K562 (cell line): ENCODE data around the gene TMF1. TPM values are rescaled to one million over a fixed set of nuclear protein-coding genes. Genes with fewer than 3 reads are reported as not detected.

ENCODE experiments used
- ATAC-seq: fragments of 200-7000 bp; cut with Tn5 transposase; 3 replicates; pipeline ENCODE4 v1.9.1; 2020; ENCODE audit warnings: moderate library complexity
- BruUV-seq: library from RNA; stranded (reverse); fragments of 400-500 nt; replicated peaks from 2 replicates; lab custom pipeline; 2021; lab: Mats Ljungman, UMichigan
- CTCF ChIA-PET: fragments of 300-600 bp; formaldehyde crosslinking; extraction: SDS; loops from one replicate; lab custom pipeline; 2021; ENCODE audit warnings: low intra/inter-chr PET ratio; lab: Yijun Ruan, JAX
- POLR2A ChIA-PET: fragments of 300-600, 350-650 bp; sonication (Branson Sonifier 250); formaldehyde crosslinking; extraction: SDS; loops from one replicate; lab custom pipeline; 2021; ENCODE audit warnings: antibody characterized with exemption, inconsistent platforms; lab: Yijun Ruan, JAX
- DNase-seq, 4 experiments: peaks; one replicate each; pipeline versions ENCODE4 v3.0.0 to v3.0.0-alpha.2; 2011 to 2018; ENCODE audit warnings: low spot score in 3 of 4, mixed read lengths in 3 of 4; ENCODE audit errors: extremely low read depth in 1 of 4
- FAIRE-seq: peaks from 2 replicates; lab custom pipeline; 2011; peaks lifted over from hg19 to GRCh38; lab: Jason Lieb, UNC
- H2AFZ ChIP-seq: 2 replicates; pipeline ENCODE4 v1.6.0; 2011; ENCODE audit warnings: low read depth, low read length, control low read depth, inconsistent platforms
- H3K27ac ChIP-seq: fragments of 200-600 bp; 3 replicates; pipeline ENCODE4 v1.8.0; 2011; ENCODE audit warnings: low read depth, mild to moderate bottlenecking, control low read depth, inconsistent platforms, low read length, moderate library complexity, mixed read lengths; ENCODE audit errors: extremely low read depth
- H3K27me3 ChIP-seq, 2 experiments: fragments of 300-600 bp in 1 of 2; 2 replicates in 1 of 2; 3 replicates in 1 of 2; pipeline versions ENCODE4 v1.6.0 to v1.8.0; 2011; ENCODE audit warnings: inconsistent platforms in 2 of 2, low read length in 2 of 2, mild to moderate bottlenecking in 1 of 2, mixed read lengths in 1 of 2, moderate library complexity in 1 of 2; ENCODE audit not compliant: control insufficient read depth in 2 of 2, insufficient read depth in 2 of 2
- H3K36me3 ChIP-seq: fragments of 300-600 bp; 3 replicates; pipeline ENCODE4 v1.8.0; 2011; ENCODE audit warnings: mild to moderate bottlenecking, low read length, inconsistent platforms; ENCODE audit not compliant: control insufficient read depth, insufficient read depth
- H3K4me1 ChIP-seq, 2 experiments: fragments of 200-600 bp in 1 of 2; replicated peaks in 1 of 2; 2 replicates in 1 of 2; 3 replicates in 1 of 2; pipeline versions ENCODE4 v1.5.1 to v1.8.0; 2011; ENCODE audit warnings: inconsistent platforms in 2 of 2, low read length in 2 of 2, mild to moderate bottlenecking in 1 of 2, mixed read lengths in 1 of 2, moderate library complexity in 1 of 2; ENCODE audit not compliant: control insufficient read depth in 2 of 2, insufficient read depth in 2 of 2
- H3K4me2 ChIP-seq: 2 replicates; pipeline ENCODE4 v1.6.1; 2011; ENCODE audit warnings: low read length, control low read depth, inconsistent platforms, mixed read lengths; ENCODE audit not compliant: insufficient read depth
- H3K4me3 ChIP-seq: fragments of 200-600 bp; sonication (generic), shearing (Covaris generic); 2 replicates; pipeline ENCODE4 v1.5.1; 2016; ENCODE audit warnings: control low read depth, inconsistent platforms
- H3K79me2 ChIP-seq: fragments of 200-600 bp; 3 replicates; pipeline ENCODE4 v1.8.0; 2011; ENCODE audit warnings: low read length, inconsistent platforms; ENCODE audit not compliant: control insufficient read depth, insufficient read depth
- H3K9ac ChIP-seq, 2 experiments: 2 replicates each; pipeline versions ENCODE4 v1.6.0 to v1.6.1; 2011; ENCODE audit warnings: low read depth in 2 of 2, low read length in 2 of 2, control low read depth in 1 of 2, inconsistent platforms in 1 of 2, mild to moderate bottlenecking in 1 of 2, mixed read lengths in 1 of 2; ENCODE audit not compliant: insufficient read depth in 1 of 2
- H3K9me1 ChIP-seq: one replicate; pipeline ENCODE4 v1.6.0; 2011; ENCODE audit warnings: inconsistent platforms, mild to moderate bottlenecking, low read length, moderate library complexity; ENCODE audit not compliant: control insufficient read depth, insufficient read depth
- H3K9me3 ChIP-seq: replicated peaks from 2 replicates; pipeline ENCODE4 v1.5.1; 2011; ENCODE audit warnings: low read depth, low read length, inconsistent platforms; ENCODE audit not compliant: control insufficient read depth, insufficient read depth
- H4K20me1 ChIP-seq: replicated peaks from 2 replicates; pipeline ENCODE4 v1.6.1; 2011; ENCODE audit warnings: low read length, inconsistent platforms, mixed read lengths; ENCODE audit not compliant: control insufficient read depth, insufficient read depth
- BMI1 ChIP-seq: fragments of 150-350 bp; IDR thresholded peaks from 2 replicates; pipeline ENCODE4 v1.6.1; 2014; ENCODE audit warnings: low read length
- CCAR2 ChIP-seq: fragments of 200-400 bp; formaldehyde crosslinking; IDR thresholded peaks from 2 replicates; pipeline ENCODE4 v1.6.1; 2017; ENCODE audit warnings: mild to moderate bottlenecking, low read depth, low read length
- ELK1 ChIP-seq: sonication (generic); formaldehyde crosslinking; IDR thresholded peaks from 2 replicates; pipeline ENCODE4 v1.8.1; 2022; ENCODE audit warnings: missing genetic modification reagents
- FOSL1 ChIP-seq: fragments of 200-800 bp; sonication (Bioruptor generic); conservative IDR thresholded peaks from 2 replicates; pipeline ENCODE4 v1.6.1; 2016; ENCODE audit warnings: missing genetic modification characterization, missing compliant biosample characterization
- FOXA1 ChIP-seq: fragments of 450-650 bp; IDR thresholded peaks from 2 replicates; pipeline ENCODE4 v1.6.1; 2016; ENCODE audit warnings: mild to moderate bottlenecking, borderline replicate concordance
- FOXK2 ChIP-seq, 2 experiments: fragments of 450-650 bp; IDR thresholded peaks in 1 of 2; conservative IDR thresholded peaks in 1 of 2; 2 replicates each; pipeline ENCODE4 v1.6.1; 2016; ENCODE audit warnings: low read depth in 2 of 2, mild to moderate bottlenecking in 1 of 2
- HDGF ChIP-seq: fragments of 450-650 bp; IDR thresholded peaks from 2 replicates; pipeline ENCODE4 v1.6.1; 2016
- HEY1 ChIP-seq: fragments of 250-450 bp; sonication (Bioruptor Pico); IDR thresholded peaks from 2 replicates; pipeline ENCODE4 v1.5.0; 2020; ENCODE audit warnings: mild to moderate bottlenecking, moderate library complexity, borderline replicate concordance
- JUND ChIP-seq, 2 experiments: IDR thresholded peaks; 2 replicates in 1 of 2; 3 replicates in 1 of 2; pipeline ENCODE4 v1.6.1; 2011; ENCODE audit warnings: borderline replicate concordance in 2 of 2, low read depth in 2 of 2, low read length in 2 of 2, improper control_type of control experiment in 1 of 2, missing biosample characterization in 1 of 2, missing genetic modification characterization in 1 of 2, missing genetic modification reagents in 1 of 2
- MXI1 ChIP-seq: IDR thresholded peaks from 2 replicates; pipeline ENCODE4 v1.6.1; 2011; ENCODE audit warnings: low read depth, mild to moderate bottlenecking, improper control_type of control experiment, low read length
- NCOA2 ChIP-seq, 2 experiments: fragments of 450-650 bp; IDR thresholded peaks; 2 replicates each; pipeline ENCODE4 v1.6.1; 2018; ENCODE audit warnings: mild to moderate bottlenecking in 2 of 2, moderate library complexity in 1 of 2; ENCODE audit not compliant: partially characterized antibody in 2 of 2
- NONO ChIP-seq, 2 experiments: fragments of 200-400 bp in 1 of 2; fragments of 450-650 bp in 1 of 2; formaldehyde crosslinking in 1 of 2; IDR thresholded peaks; 2 replicates each; pipeline ENCODE4 v1.6.1; 2017; ENCODE audit warnings: low read depth in 2 of 2, mild to moderate bottlenecking in 2 of 2, moderate library complexity in 2 of 2, low read length in 1 of 2
- ZNF197 ChIP-seq: fragments of 200-800 bp; sonication (Bioruptor generic); IDR thresholded peaks from 2 replicates; pipeline ENCODE4 v1.6.1; 2016; ENCODE audit warnings: low read depth, missing genetic modification characterization, missing compliant biosample characterization
- ZNF75A ChIP-seq: fragments of 450-650 bp; formaldehyde crosslinking; IDR thresholded peaks from 2 replicates; pipeline ENCODE4 v1.4.0; 2020; ENCODE audit warnings: mild to moderate bottlenecking
- WGBS: fragments of 100-300 bp; shearing (Covaris generic); methylation state at CpG from one replicate; pipeline ENCODE4 v1.1.6; 2016; ENCODE audit warnings: low coverage, mixed read lengths; ENCODE audit not compliant: insufficient coverage; ENCODE audit errors: missing lambda C conversion rate; 5-methylcytosine and 5-hydroxymethylcytosine counted together
- in situ Hi-C: fragments of 300-500 bp; cut with MboI; formaldehyde crosslinking; loops from 4 replicates; pipeline ENCODE4 v1.15.0; 2018; ENCODE audit warnings: inconsistent platforms, mixed read lengths
- intact Hi-C: fragments of 100-400 bp; cut with micrococcal nuclease; formaldehyde crosslinking; loops from 2 replicates; pipeline ENCODE4 v1.14.2; 2022
- polyA plus RNA-seq, 8 experiments: library from polyadenylated mRNA; depleted of rRNA in 4 of 8; stranded (reverse) in 5 of 8; unstranded in 3 of 8; fragments of >200 nt; fragmentation: Nextera tagmentation in 2 of 8; fragmentation: Illumina TruSeq in 1 of 8; extraction: Ambion mirVana in 2 of 8; extraction: Trizol in 1 of 8; gene quantifications; 2 replicates each; pipeline versions ENCODE4 v1.2.1 to v1.2.3, GENCODE V29; 2011 to 2014; ENCODE audit warnings: inconsistent platforms in 1 of 8, missing spikeins in 1 of 8
- total RNA-seq, 7 experiments: library from RNA; depleted of rRNA in 6 of 7; stranded (reverse); fragments of >200 nt in 6 of 7; fragmentation: Illumina TruSeq in 2 of 7; extraction: Trizol in 2 of 7; gene quantifications; 2 replicates each; pipeline versions ENCODE4 v1.2.1 to v1.2.3, GENCODE V29; 2011 to 2021; ENCODE audit warnings: low replicate concordance in 1 of 7
- TF ChIP-seq, protein P1 (sequence below): sonication (generic); formaldehyde crosslinking; IDR thresholded peaks from 2 replicates; pipeline ENCODE4 v1.8.0; 2022; ENCODE audit warnings: mild to moderate bottlenecking, missing genetic modification reagents
- TF ChIP-seq, protein P2 (sequence below): fragments of 450-650 bp; IDR thresholded peaks from 2 replicates; pipeline ENCODE4 v1.6.1; 2018; ENCODE audit not compliant: partially characterized antibody

Gene TMF1
- total and polyA plus RNA-seq, 9 of the 15 experiments (the other 6 are each of a cell fraction or from before 2014, with no cell fraction given) = 3.1 to 13.9 (median 10.3) TPM

- no peak for TF ChIP-seq ELK1 (CRISPR knock-in tag)
- TF ChIP-seq, protein P1, sequence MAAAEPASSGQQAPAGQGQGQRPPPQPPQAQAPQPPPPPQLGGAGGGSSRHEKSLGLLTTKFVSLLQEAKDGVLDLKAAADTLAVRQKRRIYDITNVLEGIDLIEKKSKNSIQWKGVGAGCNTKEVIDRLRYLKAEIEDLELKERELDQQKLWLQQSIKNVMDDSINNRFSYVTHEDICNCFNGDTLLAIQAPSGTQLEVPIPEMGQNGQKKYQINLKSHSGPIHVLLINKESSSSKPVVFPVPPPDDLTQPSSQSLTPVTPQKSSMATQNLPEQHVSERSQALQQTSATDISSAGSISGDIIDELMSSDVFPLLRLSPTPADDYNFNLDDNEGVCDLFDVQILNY (CRISPR knock-in tag) = no peak
- TF ChIP-seq ZNF75A = no peak
- no peak for TF ChIP-seq HEY1 (CRISPR knock-in tag)
- no peak for TF ChIP-seq NONO (IDR thresholded peaks at IDR 0.05; ENCODE audit: low read depth in 2 of 2, low read length in 1 of 2)
- TF ChIP-seq CCAR2 = no peak
Measured at GRCh38 chr3:69090021-69090420, 37.9 kb upstream of the TMF1 start (continued).

GRCh38 chr3:69088063-69088462, 35.9 kb upstream of the TMF1 start:
- no peak overlapping the region for H3K4me2 ChIP-seq
- no peak overlapping the region for H2AFZ ChIP-seq
- H3K9me3 ChIP-seq = no peaks in the 10 kb centered on the region
- ChIA-PET CTCF (no interaction called here), POLR2A (interaction anchor here (0.6 kb wide), 1 partner anchor 704 kb away, joined by 3 read pairs; no protein-coding TSS in a partner anchor)
- in situ Hi-C loops (no loop called here), intact Hi-C loops (no loop called here)
- H3K4me3 ChIP-seq = no peak overlapping the region
- H4K20me1 ChIP-seq = no peaks in the 10 kb centered on the region
- no peak for TF ChIP-seq FOXA1
- TF ChIP-seq, protein P2, sequence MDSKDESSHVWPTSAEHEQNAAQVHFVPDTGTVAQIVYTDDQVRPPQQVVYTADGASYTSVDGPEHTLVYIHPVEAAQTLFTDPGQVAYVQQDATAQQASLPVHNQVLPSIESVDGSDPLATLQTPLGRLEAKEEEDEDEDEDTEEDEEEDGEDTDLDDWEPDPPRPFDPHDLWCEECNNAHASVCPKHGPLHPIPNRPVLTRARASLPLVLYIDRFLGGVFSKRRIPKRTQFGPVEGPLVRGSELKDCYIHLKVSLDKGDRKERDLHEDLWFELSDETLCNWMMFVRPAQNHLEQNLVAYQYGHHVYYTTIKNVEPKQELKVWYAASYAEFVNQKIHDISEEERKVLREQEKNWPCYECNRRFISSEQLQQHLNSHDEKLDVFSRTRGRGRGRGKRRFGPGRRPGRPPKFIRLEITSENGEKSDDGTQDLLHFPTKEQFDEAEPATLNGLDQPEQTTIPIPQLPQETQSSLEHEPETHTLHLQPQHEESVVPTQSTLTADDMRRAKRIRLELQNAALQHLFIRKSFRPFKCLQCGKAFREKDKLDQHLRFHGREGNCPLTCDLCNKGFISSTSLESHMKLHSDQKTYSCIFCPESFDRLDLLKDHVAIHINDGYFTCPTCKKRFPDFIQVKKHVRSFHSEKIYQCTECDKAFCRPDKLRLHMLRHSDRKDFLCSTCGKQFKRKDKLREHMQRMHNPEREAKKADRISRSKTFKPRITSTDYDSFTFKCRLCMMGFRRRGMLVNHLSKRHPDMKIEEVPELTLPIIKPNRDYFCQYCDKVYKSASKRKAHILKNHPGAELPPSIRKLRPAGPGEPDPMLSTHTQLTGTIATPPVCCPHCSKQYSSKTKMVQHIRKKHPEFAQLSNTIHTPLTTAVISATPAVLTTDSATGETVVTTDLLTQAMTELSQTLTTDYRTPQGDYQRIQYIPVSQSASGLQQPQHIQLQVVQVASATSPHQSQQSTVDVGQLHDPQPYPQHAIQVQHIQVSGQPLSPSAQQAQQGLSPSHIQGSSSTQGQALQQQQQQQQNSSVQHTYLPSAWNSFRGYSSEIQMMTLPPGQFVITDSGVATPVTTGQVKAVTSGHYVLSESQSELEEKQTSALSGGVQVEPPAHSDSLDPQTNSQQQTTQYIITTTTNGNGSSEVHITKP = peak; percentile 94
- TF ChIP-seq JUND (IDR thresholded peaks at IDR 0.05; ENCODE audit: borderline replicate concordance, low read depth, low read length) = 0 out of 2 replicates have a peak, but pooled peaks have one; percentile 11
- TF ChIP-seq JUND (tag; IDR thresholded peaks at IDR 0.05; ENCODE audit: borderline replicate concordance, low read depth, low read length) = no peak
- TF ChIP-seq FOSL1 (tag) = peak; percentile 32; the same call in 1 of the 2 replicates
- TF ChIP-seq BMI1 = no peak
- no peak for TF ChIP-seq HDGF
- no peak for TF ChIP-seq ZNF197 (CRISPR knock-in tag)
- peak in 1 of 2 experiments; percentile 37 for TF ChIP-seq NCOA2 (IDR thresholded peaks at IDR 0.05; ENCODE audit: partially characterized antibody in 2 of 2)
- no peak for TF ChIP-seq MXI1
- TF ChIP-seq FOXK2 (conservative IDR thresholded peaks at IDR 0.05 in 1 of 2, IDR thresholded peaks at IDR 0.05 in 1 of 2; ENCODE audit: low read depth in 2 of 2) = 0 out of 4 replicates have a peak, but pooled peaks of 1 of the 2 experiments have one; percentile 15
- no peaks in the 10 kb centered on the region for H3K9me1 ChIP-seq
- H3K27ac ChIP-seq = no peak overlapping the region
- H3K27me3 ChIP-seq = no peaks in the 10 kb centered on the region
- WGBS = 76% methylated on average over 2 of the region's 2 CpGs
- no peaks in the 10 kb centered on the region for H3K36me3 ChIP-seq
- DNase-seq = no peak
- no peak for FAIRE-seq
- no peak for ATAC-seq
- H3K4me1 ChIP-seq = peaks cover 14 to 21% of the 10 kb centered on the region in 2 experiments
- BruUV-seq = no TSS peak
- peaks cover 18% of the 10 kb centered on the region for H3K79me2 ChIP-seq
- no peak overlapping the region for H3K9ac ChIP-seq
